Activated CD8-positive, alpha-beta memory T cell treated with anti-CD3 and anti-CD28 coated beads, Interleukin-2, amount 10 ng/mL, durations not matched to agents 7 days and 5 days (primary cell): ENCODE results near the gene TMEM255B. TPM values are rescaled to one million over a fixed set of nuclear protein-coding genes. Genes with fewer than 3 reads are reported as not detected.
"Not testable (repeated sequence)": the region's sequence is repeated elsewhere in the genome, so short reads cannot be mapped to it uniquely, and the experiment has no call there.

ENCODE experiments used
- ATAC-seq: fragments of 150-1000 bp; cut with Tn5 transposase; one replicate; pipeline ENCODE4 v1.10.0; 2021; ENCODE audit warnings: moderate library complexity
- CTCF ChIA-PET: fragments of 350-600 bp; sonication (Branson Sonifier 250); formaldehyde crosslinking; loops from one replicate; lab custom pipeline; 2021; ENCODE audit warnings: antibody characterized with exemption; lab: Charles Lee
- DNase-seq: peaks from one replicate; pipeline ENCODE4 v3.0.0-alpha.2; 2020
- H3K27ac Mint-ChIP-seq: one replicate; pipeline ENCODE4 v1.8.0; 2021; ENCODE audit warnings: mild to moderate bottlenecking, mixed read lengths
- H3K27me3 Mint-ChIP-seq: one replicate; pipeline ENCODE4 v1.8.0; 2021; ENCODE audit warnings: mixed read lengths
- H3K36me3 Mint-ChIP-seq: one replicate; pipeline ENCODE4 v1.8.0; 2021; ENCODE audit warnings: mild to moderate bottlenecking, mixed read lengths
- H3K4me1 Mint-ChIP-seq: one replicate; pipeline ENCODE4 v1.8.0; 2021; ENCODE audit warnings: mixed read lengths
- H3K4me3 Mint-ChIP-seq: one replicate; pipeline ENCODE4 v1.8.0; 2021; ENCODE audit warnings: mild to moderate bottlenecking, moderate library complexity, mixed read lengths
- H3K9me3 Mint-ChIP-seq: one replicate; pipeline ENCODE4 v1.8.0; 2022; ENCODE audit warnings: low read depth, mixed read lengths
- total RNA-seq, 2 experiments: library from RNA; stranded (reverse); gene quantifications; one replicate each; pipeline ENCODE4 v1.2.3, GENCODE V29; 2021

Gene TMEM255B
- total RNA-seq, 2 experiments from 2014 or later: 0.87 to 1.3 TPM

DNA sequence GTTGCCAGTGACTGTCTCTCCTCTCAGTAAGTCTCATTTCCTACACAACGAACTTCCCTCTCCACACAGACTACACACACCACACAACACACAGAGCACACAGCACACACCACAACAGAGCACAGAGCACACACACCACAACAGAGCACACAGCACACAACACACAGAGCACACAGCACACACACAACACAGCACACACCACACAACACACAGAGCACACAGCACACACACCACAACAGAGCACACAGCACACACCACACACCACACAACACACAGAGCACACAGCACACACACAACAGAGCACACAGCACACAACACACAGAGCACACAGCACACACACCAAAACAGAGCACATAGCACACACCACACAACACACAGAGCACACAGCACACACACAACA is 36.3 kb downstream of the TMEM255B start:
- H3K27me3 Mint-ChIP-seq, ATAC-seq, H3K27ac Mint-ChIP-seq, H3K4me1 Mint-ChIP-seq, H3K4me3 Mint-ChIP-seq, CTCF ChIA-PET, H3K36me3 Mint-ChIP-seq, DNase-seq, H3K9me3 Mint-ChIP-seq: not testable (repeated sequence)

DNA sequence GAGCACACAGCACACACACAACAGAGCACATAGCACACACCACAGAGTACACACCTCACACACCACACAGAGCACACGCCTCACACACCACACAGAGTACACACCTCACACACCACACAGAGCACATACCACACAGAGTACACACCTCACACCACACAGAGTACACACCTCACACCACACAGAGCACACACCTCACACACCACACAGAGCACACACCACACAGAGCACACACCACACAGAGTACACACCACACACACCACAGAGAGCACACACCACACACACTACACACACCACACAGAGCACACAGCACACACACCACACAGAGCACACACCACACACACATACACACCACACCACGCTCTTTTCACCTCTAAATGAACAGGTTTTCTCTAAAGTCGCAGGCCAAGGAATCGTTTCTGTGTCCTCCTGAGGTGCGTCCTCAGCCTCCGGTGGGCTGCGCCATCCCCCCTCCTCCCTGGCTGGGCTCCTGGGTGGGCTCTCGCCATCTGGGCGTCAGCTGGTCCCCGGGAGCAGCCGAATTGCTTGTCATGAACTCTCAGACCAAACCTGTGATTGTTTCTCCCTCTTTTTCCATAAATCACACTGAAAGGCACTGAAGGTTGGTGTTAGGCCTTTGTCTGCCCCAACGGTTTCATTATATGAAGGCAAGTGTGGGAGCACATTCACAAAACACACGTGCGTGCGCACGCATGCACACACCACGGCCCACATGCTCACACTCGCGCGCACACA is 37.4 kb downstream of the TMEM255B start:
- DNase-seq: no peak
- ATAC-seq: no peak
- no peaks in the 10 kb centered on the region for H3K9me3 Mint-ChIP-seq
- H3K4me1 Mint-ChIP-seq: no peaks in the 10 kb centered on the region
- no peaks in the 10 kb centered on the region for H3K36me3 Mint-ChIP-seq
- no peak overlapping the region for H3K27ac Mint-ChIP-seq
- H3K4me3 Mint-ChIP-seq: no peak overlapping the region
- CTCF ChIA-PET: no interaction called here
- H3K27me3 Mint-ChIP-seq: no peaks in the 10 kb centered on the region

DNA sequence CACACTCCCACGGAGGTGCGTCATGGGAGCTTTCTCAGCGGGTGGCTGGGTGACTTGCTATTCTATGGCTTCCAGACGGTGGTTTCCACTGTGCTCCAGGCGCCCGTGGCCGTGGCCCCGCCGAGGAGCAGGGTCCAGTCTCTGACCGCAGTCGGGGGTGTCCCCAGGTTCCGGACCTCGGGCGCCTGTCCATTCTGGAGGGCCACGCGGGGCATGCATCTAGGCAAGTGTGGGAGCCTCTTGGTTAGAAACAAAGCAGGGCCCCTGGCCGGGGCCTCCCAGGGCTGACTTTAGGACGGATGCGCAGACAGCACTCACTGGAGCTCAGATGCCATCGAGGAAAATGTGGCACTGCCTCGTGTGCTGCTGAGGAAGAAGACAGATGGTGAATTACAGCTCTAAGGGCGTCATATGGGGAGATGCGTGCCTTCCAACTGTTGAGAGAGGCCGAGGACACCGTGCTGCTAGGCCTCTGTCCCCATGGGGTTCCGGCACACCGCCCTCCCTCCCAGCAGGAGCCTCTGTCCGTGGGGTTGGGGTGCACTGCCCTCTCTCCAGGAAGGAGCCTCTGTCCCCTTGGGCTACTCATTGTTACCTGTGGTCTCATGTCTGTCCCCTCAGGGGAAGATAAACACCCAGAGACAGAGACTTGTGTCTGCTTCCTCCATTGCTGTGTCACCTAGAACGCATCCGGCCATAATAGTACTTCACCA is 38.1 kb downstream of the TMEM255B start:
- DNase-seq (no peak), ATAC-seq (no peak)
- CTCF ChIA-PET: no interaction called here
- no peak overlapping the region for H3K27ac Mint-ChIP-seq
- H3K27me3 Mint-ChIP-seq: no peaks in the 10 kb centered on the region
- H3K36me3 Mint-ChIP-seq: no peaks in the 10 kb centered on the region
- no peaks in the 10 kb centered on the region for H3K4me1 Mint-ChIP-seq
- no peak overlapping the region for H3K4me3 Mint-ChIP-seq
- H3K9me3 Mint-ChIP-seq: no peaks in the 10 kb centered on the region

DNA sequence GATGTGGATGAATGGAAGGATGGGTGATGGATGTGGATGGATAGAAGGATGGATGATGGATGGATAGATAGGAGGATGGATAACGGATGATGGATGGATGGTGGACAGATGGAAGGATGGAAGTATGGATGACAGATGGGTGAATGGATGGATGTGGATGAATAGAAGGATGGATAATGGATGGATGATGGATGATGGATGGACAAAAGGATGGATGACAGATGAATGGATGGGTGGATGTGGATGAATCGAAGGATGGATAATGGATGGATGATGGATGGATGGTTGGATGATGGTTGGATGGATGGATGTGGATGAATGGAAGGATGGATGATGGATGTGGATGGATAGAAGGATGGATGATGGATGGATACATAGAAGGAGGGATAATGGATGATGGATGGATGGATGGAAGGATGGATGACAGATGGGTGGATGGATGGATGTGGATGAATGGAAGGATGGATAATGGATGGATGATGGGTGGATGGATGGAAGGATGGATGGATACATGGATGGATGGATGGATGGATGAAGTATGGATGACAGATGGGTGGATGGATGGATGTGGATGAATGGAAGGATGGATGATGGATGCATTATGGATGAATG is 39.3 kb downstream of the TMEM255B start:
- Mint-ChIP-seq H3K36me3 (no peaks in the 10 kb centered on the region), H3K27me3 (no peaks in the 10 kb centered on the region), H3K4me3 (no peak overlapping the region), H3K4me1 (no peaks in the 10 kb centered on the region), H3K27ac (no peak overlapping the region), H3K9me3 (no peaks in the 10 kb centered on the region)
- CTCF ChIA-PET: no interaction called here
- DNase-seq (no peak), ATAC-seq (no peak)

DNA sequence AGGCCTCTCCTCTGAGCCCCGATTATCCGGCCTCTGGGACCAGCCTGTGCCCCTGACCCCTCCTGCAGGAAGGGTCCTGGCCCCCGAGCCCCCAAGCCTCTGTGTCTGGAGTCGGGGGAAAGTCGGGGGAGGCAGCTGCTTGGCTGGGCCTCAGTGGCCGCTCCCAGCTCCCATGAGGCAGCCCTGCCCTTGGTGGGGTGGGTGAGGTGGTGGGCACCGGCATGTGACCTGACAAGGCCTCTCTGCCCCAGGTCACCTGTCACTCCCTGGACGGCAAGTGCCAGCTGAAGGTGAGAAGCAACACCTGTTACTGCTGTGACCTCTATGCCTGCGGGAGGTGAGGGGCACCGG is 41.5 kb downstream of the TMEM255B start:
- CTCF ChIA-PET: no interaction called here
- no peak overlapping the region for H3K4me3 Mint-ChIP-seq
- H3K9me3 Mint-ChIP-seq: no peaks in the 10 kb centered on the region
- no peak for DNase-seq
- no peaks in the 10 kb centered on the region for H3K27me3 Mint-ChIP-seq
- no peak for ATAC-seq
- no peaks in the 10 kb centered on the region for H3K36me3 Mint-ChIP-seq
- H3K4me1 Mint-ChIP-seq: no peaks in the 10 kb centered on the region
- no peak overlapping the region for H3K27ac Mint-ChIP-seq

DNA sequence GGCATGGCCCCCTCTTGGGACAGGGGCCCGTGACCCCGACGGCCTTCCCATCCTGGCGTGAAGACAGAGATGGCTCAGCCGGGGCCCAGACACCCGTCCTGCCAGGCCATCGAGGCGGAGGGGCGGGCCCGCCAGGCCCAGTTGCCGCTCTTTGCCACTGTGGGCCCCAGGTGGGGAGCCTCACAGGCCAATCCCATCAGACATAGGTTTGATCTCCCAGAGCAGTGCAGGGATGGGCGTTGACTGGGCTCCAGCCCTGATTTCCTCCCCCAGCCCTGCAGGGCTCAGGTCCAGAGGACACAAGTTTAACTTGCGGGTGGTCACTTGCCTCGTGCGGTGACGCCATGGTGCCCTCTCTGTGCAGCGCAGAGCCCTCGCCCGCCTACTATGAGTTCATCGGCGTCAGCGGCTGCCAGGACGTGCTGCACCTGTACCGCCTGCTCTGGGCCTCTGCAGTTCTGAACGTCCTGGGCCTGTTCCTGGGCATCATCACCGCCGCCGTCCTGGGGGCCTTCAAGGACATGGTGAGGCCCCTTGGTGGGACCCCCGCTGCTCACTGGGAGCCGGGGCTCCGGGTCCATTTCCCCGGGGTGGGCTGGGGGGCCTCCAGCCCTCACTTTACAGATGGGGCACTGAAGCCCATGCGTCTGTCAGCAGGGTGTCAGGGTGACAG is 42.4 kb downstream of the TMEM255B start:
- no peak for DNase-seq
- Mint-ChIP-seq H3K9me3 (no peaks in the 10 kb centered on the region), H3K4me3 (no peak overlapping the region), H3K4me1 (no peaks in the 10 kb centered on the region), H3K27me3 (no peaks in the 10 kb centered on the region), H3K27ac (no peak overlapping the region), H3K36me3 (no peaks in the 10 kb centered on the region)
- CTCF ChIA-PET: no interaction called here
- ATAC-seq: no peak

DNA sequence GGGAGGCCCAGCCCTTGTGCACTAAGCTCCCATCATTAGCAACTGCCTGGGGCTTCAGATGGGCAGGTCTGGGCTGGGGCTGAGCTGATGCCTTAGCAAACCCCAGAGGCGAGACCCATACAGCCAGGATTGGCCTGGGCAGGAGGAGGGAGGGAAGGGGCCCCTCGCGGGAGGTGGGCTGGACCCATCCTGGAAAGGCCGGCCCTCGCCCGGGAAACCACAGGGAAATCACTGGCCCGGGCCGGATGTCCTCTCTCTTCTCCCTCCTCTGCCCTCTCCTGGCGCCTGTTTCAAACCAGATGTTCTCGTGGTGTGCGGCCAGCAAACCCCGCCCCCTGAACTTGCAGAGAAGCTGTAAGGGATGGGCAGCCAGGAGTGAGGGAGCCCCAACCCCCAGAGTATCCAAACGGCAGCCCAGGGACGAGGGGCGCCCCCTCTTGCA is 43.1 kb downstream of the TMEM255B start:
- no peaks in the 10 kb centered on the region for H3K9me3 Mint-ChIP-seq
- H3K27me3 Mint-ChIP-seq: no peaks in the 10 kb centered on the region
- CTCF ChIA-PET: no interaction called here
- H3K27ac Mint-ChIP-seq: no peak overlapping the region
- H3K4me3 Mint-ChIP-seq: no peak overlapping the region
- DNase-seq (no peak), ATAC-seq (no peak)
- no peaks in the 10 kb centered on the region for H3K4me1 Mint-ChIP-seq
- no peaks in the 10 kb centered on the region for H3K36me3 Mint-ChIP-seq

DNA sequence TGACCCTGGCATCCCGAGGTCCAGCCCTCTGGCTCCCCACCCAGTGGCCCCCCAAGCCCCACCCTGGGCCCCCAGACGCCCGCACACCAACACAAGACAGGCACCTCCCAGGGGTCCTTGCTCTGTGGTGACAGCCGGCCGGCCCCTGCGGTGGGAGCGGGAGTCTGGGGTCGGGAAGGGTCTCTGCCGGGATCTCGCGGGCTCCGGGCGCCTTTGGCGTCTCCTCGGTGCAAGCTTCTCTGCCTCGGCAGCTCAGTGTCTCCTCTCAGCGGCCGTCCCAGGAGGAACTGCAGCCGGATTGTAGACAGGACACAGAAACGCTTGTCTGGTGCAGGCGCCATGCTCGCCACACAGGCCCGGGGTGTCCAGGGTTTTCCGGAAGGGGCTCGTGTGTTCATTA is 43.7 kb downstream of the TMEM255B start:
- ATAC-seq (no peak), DNase-seq (no peak)
- Mint-ChIP-seq H3K4me1 (no peaks in the 10 kb centered on the region), H3K27ac (no peak overlapping the region), H3K9me3 (no peaks in the 10 kb centered on the region), H3K36me3 (no peaks in the 10 kb centered on the region), H3K4me3 (no peak overlapping the region), H3K27me3 (no peaks in the 10 kb centered on the region)
- CTCF ChIA-PET: no interaction called here

DNA sequence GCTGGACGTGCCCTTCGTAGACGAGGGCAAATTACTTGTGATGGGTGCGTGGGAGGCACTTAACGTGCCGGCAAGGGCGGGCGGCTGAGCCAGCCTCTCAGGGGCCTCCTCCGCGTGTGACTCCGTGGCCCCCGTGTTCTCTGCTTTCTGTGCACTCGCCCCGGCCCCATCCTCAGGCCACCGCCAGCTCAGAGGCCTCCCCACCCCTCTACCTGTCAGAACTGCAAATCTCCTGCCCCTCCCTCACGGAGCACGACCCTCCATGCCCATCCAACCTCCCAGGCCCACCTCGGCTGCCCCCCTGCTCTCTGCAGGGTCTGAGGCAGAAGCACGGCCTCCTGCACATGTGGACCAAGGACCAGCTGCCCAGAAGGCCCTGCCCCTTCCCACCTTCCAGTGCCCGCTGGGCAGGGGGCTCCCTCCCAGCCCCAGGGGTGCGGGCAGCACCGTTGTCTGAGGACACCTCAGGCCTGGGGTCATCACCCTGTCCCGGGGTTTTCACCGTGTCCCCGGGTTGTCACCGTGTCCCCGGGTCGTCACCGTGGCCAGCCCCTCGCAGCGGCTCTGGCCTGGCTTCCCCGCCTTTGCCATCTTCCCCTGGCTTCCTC is 44.5 kb downstream of the TMEM255B start:
- no peaks in the 10 kb centered on the region for H3K4me1 Mint-ChIP-seq
- H3K9me3 Mint-ChIP-seq: peaks cover 4% of the 10 kb centered on the region
- H3K36me3 Mint-ChIP-seq: no peaks in the 10 kb centered on the region
- no peaks in the 10 kb centered on the region for H3K27me3 Mint-ChIP-seq
- ATAC-seq: no peak
- H3K4me3 Mint-ChIP-seq: no peak overlapping the region
- CTCF ChIA-PET: no interaction called here
- no peak for DNase-seq
- no peak overlapping the region for H3K27ac Mint-ChIP-seq

DNA sequence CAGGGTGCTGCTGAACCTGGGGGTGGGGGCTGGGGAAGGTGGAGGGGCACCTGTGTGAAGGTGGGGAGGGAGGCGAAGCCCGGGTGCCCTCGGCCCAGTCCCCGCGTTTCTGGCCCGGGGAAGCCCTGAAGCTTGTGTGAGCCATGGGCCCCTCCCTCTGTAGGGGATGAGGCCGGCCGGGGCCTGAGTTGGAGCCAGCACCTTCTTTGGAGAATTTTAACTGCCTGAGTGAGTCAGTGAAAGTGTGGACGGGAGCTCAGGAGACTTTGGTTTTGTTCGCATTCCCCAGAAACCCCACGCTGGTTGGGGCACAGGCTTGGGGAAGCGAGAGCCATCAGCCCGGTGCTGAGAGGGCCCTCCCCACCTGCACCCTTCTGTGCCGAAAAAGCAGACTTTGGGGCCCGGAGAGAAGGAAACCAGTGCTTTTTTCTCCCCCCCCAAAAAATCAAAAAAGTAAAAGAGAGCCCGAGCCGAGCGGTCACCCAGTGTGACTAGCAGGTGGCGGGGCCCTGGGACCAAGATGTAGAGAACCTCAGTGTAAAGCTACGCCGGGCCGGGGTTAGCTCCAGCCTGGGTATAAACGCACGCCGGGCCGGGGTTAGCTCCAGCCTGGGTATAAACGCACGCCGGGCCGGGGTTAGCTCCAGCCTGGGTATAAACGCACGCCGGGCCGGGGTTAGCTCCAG is 45.1 kb downstream of the TMEM255B start:
- Mint-ChIP-seq H3K27ac (no peak overlapping the region), H3K36me3 (no peaks in the 10 kb centered on the region), H3K27me3 (no peaks in the 10 kb centered on the region), H3K9me3 (peaks cover 4% of the 10 kb centered on the region), H3K4me1 (no peaks in the 10 kb centered on the region), H3K4me3 (no peak overlapping the region)
- ATAC-seq: no peak
- CTCF ChIA-PET: no interaction called here
- DNase-seq: no peak

DNA sequence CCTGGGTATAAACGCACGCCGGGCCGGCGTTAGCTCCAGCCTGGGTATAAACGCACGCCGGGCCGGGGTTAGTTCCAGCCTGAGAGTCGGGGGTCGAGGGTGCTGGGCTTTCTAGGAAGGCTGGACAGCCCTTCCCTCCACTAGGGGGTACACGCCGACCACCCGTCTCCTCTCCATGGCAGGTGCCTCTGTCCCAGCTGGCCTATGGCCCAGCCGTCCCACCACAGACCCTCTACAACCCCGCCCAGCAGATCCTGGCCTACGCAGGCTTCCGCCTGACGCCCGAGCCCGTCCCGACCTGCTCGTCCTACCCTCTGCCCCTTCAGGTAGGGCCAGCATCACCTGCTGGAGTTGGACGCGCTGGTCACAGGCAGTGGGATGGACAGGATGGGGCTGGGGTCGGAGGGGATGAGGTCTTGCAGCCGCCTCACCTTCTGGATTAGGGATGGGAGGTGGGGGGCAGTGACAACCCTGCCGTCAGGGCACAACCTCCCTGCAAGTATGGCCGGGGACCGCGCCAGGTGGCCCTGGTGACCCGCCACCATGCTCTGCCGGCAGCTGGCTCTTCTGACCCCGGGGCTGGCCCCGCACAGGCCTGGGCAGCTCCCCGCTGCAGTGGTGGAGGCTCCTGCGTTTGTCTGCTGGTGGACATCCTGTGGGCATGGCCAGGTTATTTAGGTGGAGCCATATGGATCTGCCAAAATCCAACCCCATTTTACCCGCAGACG is 45.8 kb downstream of the TMEM255B start:
- no peaks in the 10 kb centered on the region for H3K27me3 Mint-ChIP-seq
- no peaks in the 10 kb centered on the region for H3K36me3 Mint-ChIP-seq
- no peak for ATAC-seq
- peaks cover 4% of the 10 kb centered on the region for H3K9me3 Mint-ChIP-seq
- no peak overlapping the region for H3K27ac Mint-ChIP-seq
- H3K4me1 Mint-ChIP-seq: no peaks in the 10 kb centered on the region
- DNase-seq: no peak
- H3K4me3 Mint-ChIP-seq: no peak overlapping the region
- CTCF ChIA-PET: no interaction called here

DNA sequence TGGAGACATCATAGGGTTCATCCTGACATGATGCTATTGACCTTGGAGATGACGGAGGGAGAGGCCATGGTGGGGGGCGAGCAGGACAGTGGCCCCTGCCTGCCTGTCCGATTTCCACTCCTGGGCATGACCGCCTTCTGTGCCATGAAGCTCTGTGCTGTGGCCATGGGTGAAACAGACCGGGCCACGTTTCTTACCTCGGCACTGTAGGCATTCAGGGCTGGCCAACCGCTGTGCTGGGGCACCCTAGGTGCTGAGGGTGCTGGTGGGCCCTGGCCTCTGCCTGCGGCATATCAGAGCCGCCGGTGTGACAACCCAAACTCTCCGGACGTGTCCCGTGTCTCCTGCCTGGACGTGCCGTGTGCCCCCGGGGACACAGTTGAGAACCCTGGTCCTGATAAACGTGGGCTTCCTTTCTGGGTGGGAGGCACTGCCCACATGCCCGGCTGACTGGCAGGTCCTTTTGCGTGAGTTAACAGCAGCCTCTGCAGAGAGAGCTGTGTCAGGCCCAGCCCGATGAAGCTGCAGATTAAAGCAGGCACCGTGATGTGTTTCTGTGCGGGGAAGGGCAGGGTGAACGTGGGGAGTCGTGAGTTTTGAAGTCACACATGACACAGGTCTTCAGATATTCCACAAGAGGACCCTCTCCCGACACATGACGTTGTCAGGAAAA is 46.5 kb downstream of the TMEM255B start:
- peaks cover 6% of the 10 kb centered on the region for H3K9me3 Mint-ChIP-seq
- no peaks in the 10 kb centered on the region for H3K4me1 Mint-ChIP-seq
- DNase-seq (no peak), ATAC-seq (no peak)
- H3K4me3 Mint-ChIP-seq: no peak overlapping the region
- no peak overlapping the region for H3K27ac Mint-ChIP-seq
- H3K27me3 Mint-ChIP-seq: no peaks in the 10 kb centered on the region
- H3K36me3 Mint-ChIP-seq: no peaks in the 10 kb centered on the region
- CTCF ChIA-PET: no interaction called here
